Posterior vena cava (tissue), 2 donors: ENCODE measurements around the gene ERP29. TPM values are rescaled to one million over a fixed set of nuclear protein-coding genes. Genes with fewer than 3 reads are reported as not detected.
"Not testable (repeated sequence)": the region's sequence is repeated elsewhere in the genome, so short reads cannot be mapped to it uniquely, and the experiment has no call there.

Source experiments
- DNase-seq: peaks from one replicate; pipeline ENCODE4 v3.0.0-alpha.2; 2020; ENCODE audit warnings: low spot score
- intact Hi-C, 2 donors: fragments of 100-400 bp; cut with DNase I; formaldehyde crosslinking; loops; one replicate each; pipeline versions ENCODE4 v1.14.1 to v1.14.2; 2022 to 2023
- total RNA-seq, 2 donors: library from RNA; stranded (reverse); fragmentation: NEBNext Ultra II Directional; extraction: Animal tissue kit (Norgen Biotek cat#: 25700); gene quantifications; one replicate each; pipeline ENCODE4 v1.2.1, GENCODE V29; 2021
- donor health status: DM: yes; HTN: yes; CAD: no.
- donor health status: DM: yes; HTN: yes; CAD: no.

The ERP29 gene
- total RNA-seq, 2 donors from 2014 or later, result 30.4 to 52.2 TPM

- intact Hi-C loops, result no loop called here
- DNase-seq, result no peak
Measured at GRCh38 chr12:111997300-111997699, 15.9 kb upstream of the ERP29 start.

- intact Hi-C loops, result no loop called here
- no peak for DNase-seq
Measured at GRCh38 chr12:111998015-111998414, 15.2 kb upstream of the ERP29 start.

- DNase-seq, intact Hi-C loops: not testable (repeated sequence)
Measured at GRCh38 chr12:111999129-111999528, 14.1 kb upstream of the ERP29 start.

- DNase-seq, result no peak
- intact Hi-C loops, result no loop called here
Measured at GRCh38 chr12:112000820-112001219, 12.4 kb upstream of the ERP29 start.

- no peak for DNase-seq
- intact Hi-C loops, result no loop called here
Measured at GRCh38 chr12:112001576-112001975, 11.7 kb upstream of the ERP29 start.

GRCh38 chr12:112004041-112004440 is 9.2 kb upstream of the ERP29 start:
- intact Hi-C loops, result no loop called here
- no peak for DNase-seq

- intact Hi-C loops, result no loop called here
- no peak for DNase-seq
Measured at GRCh38 chr12:112005419-112006395, 7.5 kb upstream of the ERP29 start.

- DNase-seq, result no peak
- intact Hi-C loops, result no loop called here
Measured at GRCh38 chr12:112007945-112008344, 5.3 kb upstream of the ERP29 start.

GRCh38 chr12:112008918-112009317 is 4.3 kb upstream of the ERP29 start:
- intact Hi-C loops, result no loop called here
- no peak for DNase-seq

- intact Hi-C loops, DNase-seq: not testable (repeated sequence)
Measured at GRCh38 chr12:112009596-112009995, 3.6 kb upstream of the ERP29 start.

- no peak for DNase-seq
- intact Hi-C loops, result loop anchor here in 1 of 2 donors (10.0 kb wide), 1 partner anchor 66 kb away; no protein-coding TSS in a partner anchor
Measured at GRCh38 chr12:112010415-112011344, 2.5 kb upstream of the ERP29 start.

GRCh38 chr12:112011685-112012084 is 1.5 kb upstream of the ERP29 start:
- intact Hi-C loops, result loop anchor here in 1 of 2 donors (10.0 kb wide), 1 partner anchor 67 kb away; no protein-coding TSS in a partner anchor

GRCh38 chr12:112013601-112014402 is 576 bp downstream of the ERP29 start:
- DNase-seq, result peak; percentile 88

More at GRCh38 chr12:112011685-112012084, 1.5 kb upstream of the ERP29 start:
- no peak for DNase-seq

GRCh38 chr12:112015938-112016337 is 2.7 kb downstream of the ERP29 start:
- intact Hi-C loops, result loop anchor here in 1 of 2 donors (2.0 to 10.0 kb wide), 2 partner anchors 45 to 71 kb away; no protein-coding TSS in a partner anchor
- no peak for DNase-seq

More at GRCh38 chr12:112013601-112014402, 576 bp downstream of the ERP29 start:
- intact Hi-C loops, result loop anchor here in 1 of 2 donors (2.0 to 10.0 kb wide), 2 partner anchors 43 to 69 kb away; no protein-coding TSS in a partner anchor

- DNase-seq, result no peak
- intact Hi-C loops, result loop anchor here in 1 of 2 donors (10.0 kb wide), 1 partner anchor 72 kb away; no protein-coding TSS in a partner anchor
Measured at GRCh38 chr12:112017041-112017440, 3.8 kb downstream of the ERP29 start.

GRCh38 chr12:112018571-112019237 is 5.5 kb downstream of the ERP29 start:
- intact Hi-C loops, result loop anchor here in 1 of 2 donors (10.0 kb wide), 1 partner anchor 74 kb away; no protein-coding TSS in a partner anchor

GRCh38 chr12:112020947-112021457 is 7.8 kb downstream of the ERP29 start:
- intact Hi-C loops, result no loop called here

More at GRCh38 chr12:112018571-112019237, 5.5 kb downstream of the ERP29 start:
- no peak for DNase-seq

More at GRCh38 chr12:112020947-112021457, 7.8 kb downstream of the ERP29 start:
- DNase-seq, result no peak
